BLaER1 (cell line): Measurements from ENCODE around the gene HPDL.
A peak's percentile ranks its signal among the peaks of the same experiment; 100 is the strongest.

Source experiments
- H3K27ac ChIP-seq: shearing (Covaris generic); formaldehyde crosslinking; 2 replicates; pipeline ENCODE4 v1.8.1; 2022
- H3K27me3 ChIP-seq: shearing (Covaris generic); formaldehyde crosslinking; 2 replicates; pipeline ENCODE4 v1.8.1; 2022
- H3K36me3 ChIP-seq: shearing (Covaris generic); formaldehyde crosslinking; 2 replicates; pipeline ENCODE4 v1.8.1; 2022
- H3K4me1 ChIP-seq: shearing (Covaris generic); formaldehyde crosslinking; 2 replicates; pipeline ENCODE4 v1.8.1; 2022
- H3K4me2 ChIP-seq: shearing (Covaris generic); formaldehyde crosslinking; 2 replicates; pipeline ENCODE4 v1.8.1; 2022
- H3K4me3 ChIP-seq: shearing (Covaris generic); formaldehyde crosslinking; 2 replicates; pipeline ENCODE4 v1.8.1; 2022
- H3K9ac ChIP-seq: shearing (Covaris generic); formaldehyde crosslinking; 2 replicates; pipeline ENCODE4 v1.8.1; 2022
- H3K9me3 ChIP-seq: shearing (Covaris generic); formaldehyde crosslinking; 2 replicates; pipeline ENCODE4 v1.8.1; 2022
- H4K20me1 ChIP-seq: shearing (Covaris generic); formaldehyde crosslinking; 2 replicates; pipeline ENCODE4 v1.8.1; 2022
- Cebpa-rat ChIP-seq: shearing (Covaris generic); IDR thresholded peaks from 2 replicates; pipeline ENCODE4 v1.8.1; 2022

The HPDL gene

DNA sequence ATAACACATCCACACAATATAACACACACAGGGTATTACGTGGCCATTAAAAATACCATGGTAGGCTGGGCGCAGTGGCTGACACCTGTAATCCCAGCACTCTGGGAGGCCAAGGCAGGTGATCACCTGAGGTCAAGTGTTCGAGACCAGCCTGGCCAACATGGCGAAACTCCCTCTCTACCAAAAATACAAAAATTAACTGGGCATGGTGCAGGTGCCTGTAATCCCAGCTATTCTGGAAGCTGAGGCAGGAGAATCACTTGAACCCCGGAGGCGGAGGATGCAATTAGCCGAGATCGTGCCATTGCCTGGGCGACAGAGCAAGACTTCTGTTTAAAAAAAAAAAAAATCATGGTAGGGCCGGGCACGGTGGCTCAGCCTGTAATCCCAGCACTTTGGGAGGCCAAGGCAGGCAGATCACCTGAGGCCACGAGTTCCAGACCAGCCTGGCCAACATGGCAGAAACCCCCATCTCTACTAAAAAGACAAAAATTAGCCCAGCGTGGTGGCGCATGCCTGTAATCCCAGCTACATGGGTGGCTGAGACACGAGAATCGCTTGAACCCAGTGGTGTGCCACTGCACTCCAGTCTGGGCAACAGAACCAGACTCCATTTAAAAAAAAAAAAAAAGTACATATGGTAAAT, 24.1 kb upstream of the HPDL start:
- H3K9ac ChIP-seq = peak overlapping the region; percentile 82
- H4K20me1 ChIP-seq = no peaks in the 10 kb centered on the region
- H3K9me3 ChIP-seq = no peaks in the 10 kb centered on the region
- peak overlapping the region; percentile 77; the same call in 1 of the 2 replicates for H3K27ac ChIP-seq
- TF ChIP-seq Cebpa-rat = no peak
- peaks cover 63% of the 10 kb centered on the region for H3K4me1 ChIP-seq
- no peaks in the 10 kb centered on the region for H3K36me3 ChIP-seq
- H3K4me2 ChIP-seq = peak overlapping the region; percentile 85
- H3K4me3 ChIP-seq = peak overlapping the region; percentile 74
- H3K27me3 ChIP-seq = no peaks in the 10 kb centered on the region

- no peaks in the 10 kb centered on the region for H4K20me1 ChIP-seq
- peak overlapping the region; percentile 74 for H3K4me3 ChIP-seq
- peak; percentile 65; the same call in 1 of the 2 replicates for TF ChIP-seq Cebpa-rat
- H3K27ac ChIP-seq = peak overlapping the region; percentile 91
- H3K36me3 ChIP-seq = no peaks in the 10 kb centered on the region
- peak overlapping the region; percentile 98 for H3K4me2 ChIP-seq
- no peaks in the 10 kb centered on the region for H3K27me3 ChIP-seq
- H3K9me3 ChIP-seq = no peaks in the 10 kb centered on the region
- peak overlapping the region; percentile 87 for H3K9ac ChIP-seq
- H3K4me1 ChIP-seq = peaks cover 68% of the 10 kb centered on the region
Observed at GRCh38 chr1:45303520-45304310, 23.0 kb upstream of the HPDL start.

- H3K27me3 ChIP-seq = no peaks in the 10 kb centered on the region
- H3K4me1 ChIP-seq = peaks cover 68% of the 10 kb centered on the region
- no peak for TF ChIP-seq Cebpa-rat
- no peaks in the 10 kb centered on the region for H4K20me1 ChIP-seq
- peak overlapping the region; percentile 91 for H3K27ac ChIP-seq
- peak overlapping the region; percentile 74 for H3K4me3 ChIP-seq
- H3K36me3 ChIP-seq = no peaks in the 10 kb centered on the region
- peak overlapping the region; percentile 98 for H3K4me2 ChIP-seq
- peak overlapping the region; percentile 87 for H3K9ac ChIP-seq
- H3K9me3 ChIP-seq = no peaks in the 10 kb centered on the region; the same call in 1 of the 2 replicates
Observed at GRCh38 chr1:45304311-45305081, 22.2 kb upstream of the HPDL start.

DNA sequence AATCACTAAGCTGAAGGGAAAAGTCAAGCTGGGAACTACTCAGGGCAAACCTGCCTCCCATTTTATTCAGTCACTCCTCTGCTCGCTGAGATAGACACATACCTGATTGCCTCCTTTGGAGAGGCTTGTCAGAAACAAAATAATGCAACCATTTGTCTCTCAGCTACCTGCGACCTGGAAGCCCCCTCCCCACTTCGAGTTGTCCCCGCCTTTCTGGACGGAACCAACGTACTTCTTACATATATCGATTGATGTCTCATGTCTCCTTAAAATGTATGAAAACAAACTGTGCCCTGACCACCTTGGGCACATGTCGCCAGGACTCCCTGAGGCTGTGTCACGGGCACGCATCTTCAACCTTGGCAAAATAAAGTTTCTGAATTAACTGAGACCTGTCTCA, 21.5 kb upstream of the HPDL start:
- no peaks in the 10 kb centered on the region for H3K36me3 ChIP-seq
- peak overlapping the region; percentile 91 for H3K27ac ChIP-seq
- peak overlapping the region; percentile 74 for H3K4me3 ChIP-seq
- H3K9me3 ChIP-seq = no peaks in the 10 kb centered on the region; the same call in 1 of the 2 replicates
- H3K4me1 ChIP-seq = peaks cover 68% of the 10 kb centered on the region
- peak overlapping the region; percentile 98 for H3K4me2 ChIP-seq
- no peaks in the 10 kb centered on the region for H3K27me3 ChIP-seq
- H4K20me1 ChIP-seq = no peaks in the 10 kb centered on the region
- TF ChIP-seq Cebpa-rat = no peak
- H3K9ac ChIP-seq = no peak overlapping the region

DNA sequence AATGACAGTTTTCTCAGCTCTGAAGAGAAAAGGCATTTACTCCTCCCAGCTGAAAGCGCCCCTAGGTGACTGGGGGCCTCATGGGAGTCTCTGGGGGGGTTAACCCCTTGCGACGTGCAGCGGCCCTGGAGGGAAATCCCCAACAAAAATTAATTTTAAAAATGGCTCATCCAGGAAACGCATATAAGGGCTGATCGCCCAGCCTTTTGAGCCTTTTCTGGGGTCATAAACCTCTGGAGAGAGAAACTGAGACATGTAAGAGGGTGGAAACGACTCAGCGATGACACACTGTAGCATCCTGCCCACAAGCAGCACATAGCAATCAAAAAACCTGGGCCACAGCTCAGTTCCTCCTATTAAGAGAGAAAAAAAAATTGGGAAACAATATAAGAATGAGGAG, 20.4 kb upstream of the HPDL start:
- no peaks in the 10 kb centered on the region for H3K27me3 ChIP-seq
- H3K4me2 ChIP-seq = peak overlapping the region; percentile 98
- no peak for TF ChIP-seq Cebpa-rat
- peak overlapping the region; percentile 74 for H3K27ac ChIP-seq
- peaks cover 59% of the 10 kb centered on the region for H3K4me1 ChIP-seq
- no peaks in the 10 kb centered on the region for H4K20me1 ChIP-seq
- H3K9ac ChIP-seq = peak overlapping the region; percentile 57
- peak overlapping the region; percentile 36; the same call in 1 of the 2 replicates for H3K4me3 ChIP-seq
- no peaks in the 10 kb centered on the region for H3K36me3 ChIP-seq
- peaks cover 6% of the 10 kb centered on the region; the same call in 1 of the 2 replicates for H3K9me3 ChIP-seq

DNA sequence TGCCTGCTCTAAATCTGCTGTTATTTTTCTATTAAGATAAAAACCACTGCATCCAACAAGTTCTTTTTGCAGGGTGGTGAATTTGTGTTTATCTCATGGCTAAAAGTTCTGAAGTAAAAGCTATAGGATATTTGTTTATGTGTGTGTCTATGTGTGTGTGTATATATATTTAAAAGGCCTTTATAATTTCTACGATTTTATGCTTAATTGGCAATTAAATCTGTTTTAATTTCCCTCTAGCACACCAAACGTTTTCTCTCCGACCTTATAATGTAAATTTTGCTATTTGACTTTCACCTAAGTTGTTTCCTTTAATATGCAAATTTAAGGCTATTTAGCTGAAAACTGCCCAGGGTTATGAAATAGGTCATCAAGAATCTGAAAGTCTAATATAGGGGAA, 19.8 kb upstream of the HPDL start:
- Histone ChIP-seq H3K27ac (peak overlapping the region; percentile 74; the same call in 1 of the 2 replicates), H3K36me3 (no peaks in the 10 kb centered on the region), H3K4me1 (peaks cover 53% of the 10 kb centered on the region), H3K4me3 (no peak overlapping the region), H3K4me2 (peak overlapping the region; percentile 98), H4K20me1 (no peaks in the 10 kb centered on the region), H3K9ac (peak overlapping the region; percentile 57; the same call in 1 of the 2 replicates), H3K9me3 (peaks cover 7% of the 10 kb centered on the region; the same call in 1 of the 2 replicates), H3K27me3 (no peaks in the 10 kb centered on the region)
- no peak for TF ChIP-seq Cebpa-rat

DNA sequence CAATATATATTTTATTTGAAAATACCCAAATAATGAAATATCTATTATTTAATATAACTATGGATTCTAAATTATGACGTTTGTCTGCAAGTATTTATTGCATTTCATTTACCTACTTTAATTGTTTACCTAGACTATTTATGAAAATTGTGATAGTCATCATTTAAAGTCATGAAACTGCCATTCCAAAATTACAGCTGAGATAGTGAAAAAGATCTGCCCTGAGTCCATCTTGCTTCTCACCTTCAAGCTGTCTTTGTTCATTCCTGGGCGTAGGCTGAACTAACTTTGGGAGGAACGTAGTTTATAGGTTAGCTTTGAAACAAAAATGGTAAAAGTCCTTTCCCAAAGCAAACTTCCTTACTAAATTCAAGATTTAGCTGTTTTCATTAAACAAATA, 12.4 kb upstream of the HPDL start:
- no peaks in the 10 kb centered on the region for H4K20me1 ChIP-seq
- H3K27ac ChIP-seq = no peak overlapping the region
- no peak overlapping the region for H3K9ac ChIP-seq
- no peak overlapping the region for H3K4me3 ChIP-seq
- TF ChIP-seq Cebpa-rat = no peak
- H3K27me3 ChIP-seq = no peaks in the 10 kb centered on the region
- H3K9me3 ChIP-seq = peaks cover 7% of the 10 kb centered on the region; the same call in 1 of the 2 replicates
- no peak overlapping the region for H3K4me2 ChIP-seq
- no peaks in the 10 kb centered on the region for H3K36me3 ChIP-seq
- no peaks in the 10 kb centered on the region for H3K4me1 ChIP-seq

DNA sequence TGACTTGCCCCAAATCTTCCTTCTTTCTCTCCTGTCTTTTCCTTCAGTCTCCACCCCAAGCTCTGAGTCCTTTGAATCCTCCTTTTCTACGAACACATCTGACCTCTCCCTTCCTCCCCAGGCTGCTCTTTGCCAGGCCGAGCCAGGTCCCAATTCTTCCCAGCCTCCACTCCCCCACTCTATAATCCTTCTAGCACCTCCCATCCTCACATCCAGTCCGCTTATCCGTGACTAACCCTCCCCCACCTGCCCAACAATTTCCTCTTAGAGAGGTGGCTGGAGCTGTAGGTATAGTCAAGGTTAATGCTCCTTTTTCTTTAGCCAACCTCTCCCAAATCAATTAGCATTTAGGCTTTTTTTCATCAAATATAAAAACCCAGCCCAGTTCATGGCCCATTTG, 9.5 kb upstream of the HPDL start:
- H4K20me1 ChIP-seq = no peaks in the 10 kb centered on the region
- no peaks in the 10 kb centered on the region for H3K9me3 ChIP-seq
- no peak overlapping the region for H3K27ac ChIP-seq
- no peak overlapping the region for H3K4me3 ChIP-seq
- no peaks in the 10 kb centered on the region for H3K27me3 ChIP-seq
- H3K9ac ChIP-seq = no peak overlapping the region
- H3K4me2 ChIP-seq = no peak overlapping the region
- no peaks in the 10 kb centered on the region for H3K4me1 ChIP-seq
- no peak for TF ChIP-seq Cebpa-rat
- no peaks in the 10 kb centered on the region for H3K36me3 ChIP-seq

GRCh38 chr1:45319761-45320160, 6.9 kb upstream of the HPDL start:
- no peaks in the 10 kb centered on the region for H3K4me1 ChIP-seq
- no peak for TF ChIP-seq Cebpa-rat
- no peak overlapping the region for H3K9ac ChIP-seq
- no peak overlapping the region for H3K4me2 ChIP-seq
- no peak overlapping the region for H3K27ac ChIP-seq
- no peaks in the 10 kb centered on the region for H3K9me3 ChIP-seq
- H3K27me3 ChIP-seq = no peaks in the 10 kb centered on the region
- no peaks in the 10 kb centered on the region for H4K20me1 ChIP-seq
- no peaks in the 10 kb centered on the region for H3K36me3 ChIP-seq
- no peak overlapping the region for H3K4me3 ChIP-seq
